ENCODE data around the gene SUSD5. TPM values are rescaled to one million over a fixed set of nuclear protein-coding genes. Genes with fewer than 3 reads are reported as not detected.

Gene SUSD5
- total RNA-seq, 1 experiment from 2014 or later: 14.1 TPM

DNA sequence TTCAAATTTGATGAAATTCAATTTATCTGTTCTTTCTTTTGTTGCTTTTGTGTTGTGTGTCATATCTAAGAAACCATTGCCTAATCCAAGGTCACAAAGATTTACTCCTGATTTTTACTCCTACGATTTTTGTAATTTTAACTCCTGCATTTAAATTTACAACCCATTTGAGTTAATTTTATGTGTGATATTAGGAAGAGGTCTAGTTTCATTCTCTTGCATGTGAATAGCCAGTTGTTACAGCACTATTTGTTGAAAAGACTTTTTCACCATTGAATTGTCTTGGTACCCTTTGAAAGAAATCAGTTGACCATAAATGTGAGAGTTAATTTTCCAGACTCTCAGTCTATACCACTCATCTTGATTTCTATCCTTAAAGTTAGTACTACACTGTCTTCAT lies 80.9 kb downstream of the SUSD5 start:
- Histone ChIP-seq H3K27me3 (replicated peaks) (no peaks in the 10 kb centered on the region), H3K4me3 (no peak overlapping the region), H3K4me1 (replicated peaks) (peaks cover 12% of the 10 kb centered on the region; the same call in 1 of the 2 replicates), H3K36me3 (peaks cover 59% of the 10 kb centered on the region), H3K9me3 (replicated peaks) (no peaks in the 10 kb centered on the region; the same call in 1 of the 2 replicates), H3K27ac (no peak overlapping the region)
- no peak for DNase-seq (ENCODE audit: low read depth in 1 of 2, low spot score in 2 of 2)

DNA sequence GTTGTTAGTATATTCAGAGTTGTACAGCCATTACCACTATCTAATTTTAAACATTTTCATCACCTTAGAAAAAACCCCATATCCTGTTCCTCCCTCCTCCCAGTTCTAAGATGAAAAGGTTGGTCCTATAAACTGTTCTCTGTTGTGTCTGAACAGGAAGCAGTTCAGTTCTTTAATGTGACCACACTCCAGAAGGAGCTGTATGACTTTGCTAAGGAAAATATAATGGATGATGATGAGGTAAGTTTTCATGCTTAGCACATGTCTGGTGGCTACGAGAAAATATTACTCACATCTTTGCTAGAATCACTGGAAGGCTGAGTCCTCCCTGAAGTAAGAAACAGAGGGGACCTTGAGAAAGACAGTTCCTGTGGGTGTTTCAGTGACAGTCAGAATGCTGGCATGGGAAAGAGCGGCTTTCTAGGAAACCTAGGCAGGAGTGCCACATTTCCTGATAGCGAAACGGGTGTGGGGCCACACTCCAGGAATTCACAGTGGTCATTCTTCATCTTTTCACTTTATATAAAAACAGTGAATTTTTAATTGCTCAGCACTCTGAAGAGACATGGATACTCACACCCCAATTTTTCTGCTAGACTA lies 84.5 kb downstream of the SUSD5 start:
- H3K36me3 ChIP-seq: peaks cover 59% of the 10 kb centered on the region
- H3K9me3 ChIP-seq (replicated peaks): no peaks in the 10 kb centered on the region
- H3K27ac ChIP-seq: no peak overlapping the region
- H3K27me3 ChIP-seq (replicated peaks): no peaks in the 10 kb centered on the region
- no peak for DNase-seq (ENCODE audit: low read depth in 1 of 2, low spot score in 2 of 2)
- no peak overlapping the region for H3K4me3 ChIP-seq
- H3K4me1 ChIP-seq (replicated peaks): peaks cover 22% of the 10 kb centered on the region

DNA sequence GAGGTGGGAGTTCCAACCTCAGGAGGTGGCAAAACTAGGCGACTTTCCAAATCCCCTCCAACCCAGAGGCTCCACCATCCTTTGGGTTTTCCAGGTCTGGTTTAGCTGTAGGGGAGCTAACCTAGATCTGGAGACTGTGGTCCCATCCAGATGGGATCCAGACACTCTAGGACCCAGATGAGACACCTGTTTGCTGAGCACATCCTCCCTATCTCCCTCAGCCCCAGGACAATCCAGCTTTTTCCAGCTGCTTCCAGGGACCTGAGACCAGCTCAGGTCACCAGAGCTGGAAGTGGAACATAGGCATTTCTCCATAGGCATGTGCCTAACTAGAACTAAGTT lies 86.6 kb downstream of the SUSD5 start:
- Histone ChIP-seq H3K27ac (no peak overlapping the region), H3K9me3 (replicated peaks) (no peaks in the 10 kb centered on the region), H3K4me1 (replicated peaks) (peaks cover 21% of the 10 kb centered on the region), H3K36me3 (peaks cover 67% of the 10 kb centered on the region), H3K27me3 (replicated peaks) (no peaks in the 10 kb centered on the region), H3K4me3 (no peak overlapping the region)
- DNase-seq (ENCODE audit: low read depth in 1 of 2, low spot score in 2 of 2): no peak

DNA sequence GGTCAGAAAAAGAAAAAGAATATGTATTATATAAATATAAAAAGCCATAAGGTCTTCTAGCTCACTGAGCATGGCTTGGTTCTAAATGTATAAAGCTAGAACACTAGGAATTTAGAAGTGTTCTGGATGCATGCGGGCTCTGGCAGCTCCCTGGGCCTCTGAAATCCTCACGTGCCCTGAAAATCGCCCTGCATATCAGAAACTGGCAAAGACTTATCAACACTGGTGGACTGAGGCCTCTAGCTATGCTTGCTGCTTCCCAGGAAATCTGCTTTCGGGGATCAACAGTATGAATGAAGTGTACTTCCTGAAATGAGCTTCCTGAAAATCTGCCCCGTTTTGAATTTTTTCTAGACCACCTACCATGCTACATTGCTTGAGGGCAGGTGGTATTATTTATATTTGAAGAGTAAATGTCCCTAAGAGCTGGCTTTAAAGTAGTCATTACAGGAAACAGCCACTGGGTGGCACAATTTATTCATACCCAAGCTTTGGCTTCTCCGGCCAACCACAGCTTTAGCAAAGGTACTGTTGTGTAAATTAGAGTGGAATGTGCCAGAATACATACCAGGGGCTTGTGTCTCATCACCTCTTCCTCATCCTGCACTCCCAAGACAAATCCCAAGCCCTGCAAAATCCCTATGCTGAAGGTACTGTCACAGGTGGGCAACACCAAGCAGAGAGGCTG lies 87.1 kb downstream of the SUSD5 start:
- H3K4me3 ChIP-seq: no peak overlapping the region
- peaks cover 21% of the 10 kb centered on the region for H3K4me1 ChIP-seq (replicated peaks)
- no peaks in the 10 kb centered on the region for H3K27me3 ChIP-seq (replicated peaks)
- no peak overlapping the region for H3K27ac ChIP-seq
- peaks cover 65% of the 10 kb centered on the region for H3K36me3 ChIP-seq
- no peaks in the 10 kb centered on the region for H3K9me3 ChIP-seq (replicated peaks)
- peak; percentile 61 to 72 for DNase-seq (ENCODE audit: low read depth in 1 of 2, low spot score in 2 of 2)

GRCh38 chr3:33130144-33130543 lies 88.5 kb downstream of the SUSD5 start:
- H3K27me3 ChIP-seq (replicated peaks): no peaks in the 10 kb centered on the region
- no peak overlapping the region for H3K4me3 ChIP-seq
- no peaks in the 10 kb centered on the region for H3K9me3 ChIP-seq (replicated peaks)
- peaks cover 66% of the 10 kb centered on the region for H3K36me3 ChIP-seq
- H3K27ac ChIP-seq: no peak overlapping the region; the same call in 1 of the 2 replicates
- DNase-seq (ENCODE audit: low read depth in 1 of 2, low spot score in 2 of 2): peak in 1 of 2 experiments; percentile 43
- peaks cover 21% of the 10 kb centered on the region for H3K4me1 ChIP-seq (replicated peaks)

GRCh38 chr3:33128706-33129105 lies 89.9 kb downstream of the SUSD5 start:
- DNase-seq (ENCODE audit: low read depth in 1 of 2, low spot score in 2 of 2): no peak
- H3K27ac ChIP-seq: no peak overlapping the region

DNA sequence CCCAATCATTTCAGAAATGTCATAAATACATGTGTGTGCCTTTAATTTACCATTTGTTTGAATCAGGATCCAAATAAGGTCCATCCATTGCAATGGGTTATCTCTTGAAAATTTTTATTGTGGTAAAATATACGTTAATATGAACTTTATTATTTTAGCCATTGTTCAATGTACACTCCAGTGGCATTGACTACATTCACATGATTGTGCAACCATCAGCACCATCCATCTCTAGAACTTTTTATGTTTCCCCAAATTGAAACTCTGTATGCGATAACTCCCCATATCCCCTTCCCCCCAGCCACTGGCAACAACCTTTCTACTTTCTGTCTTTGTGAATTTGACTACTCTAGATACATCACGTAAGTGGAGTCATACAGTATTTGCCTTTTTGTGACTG lies 92.8 kb downstream of the SUSD5 start:
- H3K9me3 ChIP-seq (replicated peaks): no peaks in the 10 kb centered on the region
- H3K27ac ChIP-seq: no peak overlapping the region
- peaks cover 64% of the 10 kb centered on the region for H3K36me3 ChIP-seq
- peaks cover 11% of the 10 kb centered on the region for H3K4me1 ChIP-seq (replicated peaks)
- no peak for DNase-seq (ENCODE audit: low read depth in 1 of 2, low spot score in 2 of 2)
- H3K4me3 ChIP-seq: no peak overlapping the region
- H3K27me3 ChIP-seq (replicated peaks): no peaks in the 10 kb centered on the region

More at GRCh38 chr3:33128706-33129105, 89.9 kb downstream of the SUSD5 start:
- Histone ChIP-seq H3K4me1 (replicated peaks) (peaks cover 21% of the 10 kb centered on the region), H3K4me3 (no peak overlapping the region), H3K27me3 (replicated peaks) (no peaks in the 10 kb centered on the region), H3K9me3 (replicated peaks) (no peaks in the 10 kb centered on the region), H3K36me3 (peaks cover 66% of the 10 kb centered on the region)

GRCh38 chr3:33124638-33125037 lies 94.0 kb downstream of the SUSD5 start:
- H3K27me3 ChIP-seq (replicated peaks): no peaks in the 10 kb centered on the region
- peaks cover 1% of the 10 kb centered on the region for H3K4me1 ChIP-seq (replicated peaks)
- no peak for DNase-seq (ENCODE audit: low read depth in 1 of 2, low spot score in 2 of 2)
- H3K9me3 ChIP-seq (replicated peaks): no peaks in the 10 kb centered on the region
- H3K36me3 ChIP-seq: peaks cover 68% of the 10 kb centered on the region
- no peak overlapping the region for H3K27ac ChIP-seq
- H3K4me3 ChIP-seq: no peak overlapping the region

- Histone ChIP-seq H3K4me1 (replicated peaks) (no peaks in the 10 kb centered on the region), H3K36me3 (peaks cover 60% of the 10 kb centered on the region), H3K9me3 (replicated peaks) (no peaks in the 10 kb centered on the region), H3K27me3 (replicated peaks) (no peaks in the 10 kb centered on the region), H3K4me3 (no peak overlapping the region), H3K27ac (no peak overlapping the region)
- no peak for DNase-seq (ENCODE audit: low read depth in 1 of 2, low spot score in 2 of 2)
Measured at GRCh38 chr3:33122991-33123390, 95.6 kb downstream of the SUSD5 start.

- Histone ChIP-seq H3K27me3 (replicated peaks) (no peaks in the 10 kb centered on the region), H3K9me3 (replicated peaks) (no peaks in the 10 kb centered on the region), H3K4me3 (no peak overlapping the region), H3K4me1 (replicated peaks) (peaks cover 8% of the 10 kb centered on the region), H3K27ac (no peak overlapping the region), H3K36me3 (peaks cover 47% of the 10 kb centered on the region)
- no peak for DNase-seq (ENCODE audit: low read depth in 1 of 2, low spot score in 2 of 2)
Measured at GRCh38 chr3:33119891-33120290, 98.7 kb downstream of the SUSD5 start.

DNA sequence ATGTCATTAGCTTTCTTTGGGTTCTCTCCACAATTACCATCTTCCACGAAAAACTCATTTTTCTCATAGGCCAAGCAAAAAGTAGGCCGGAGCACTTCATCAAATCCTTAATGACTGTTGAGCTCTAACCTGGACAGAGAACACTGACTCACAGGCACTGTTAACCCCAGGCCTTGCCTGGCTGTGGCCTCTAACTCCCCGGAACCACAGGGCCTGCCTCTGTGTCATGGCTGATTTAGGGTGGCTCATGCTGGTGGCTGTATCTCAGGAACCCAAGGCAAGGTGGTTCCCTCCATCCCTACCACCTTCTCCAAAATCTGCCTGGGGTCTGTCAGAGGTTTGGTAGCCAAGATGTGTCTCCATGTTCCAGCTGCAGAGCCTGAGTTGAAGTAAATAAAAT lies 101.1 kb downstream of the SUSD5 start:
- H3K9me3 ChIP-seq (replicated peaks): no peaks in the 10 kb centered on the region
- H3K27me3 ChIP-seq (replicated peaks): no peaks in the 10 kb centered on the region
- peaks cover 17% of the 10 kb centered on the region for H3K4me1 ChIP-seq (replicated peaks)
- H3K4me3 ChIP-seq: no peak overlapping the region
- no peak for DNase-seq (ENCODE audit: low read depth in 1 of 2, low spot score in 2 of 2)
- H3K27ac ChIP-seq: no peak overlapping the region
- peaks cover 32% of the 10 kb centered on the region for H3K36me3 ChIP-seq

GRCh38 chr3:33115024-33115768 lies 103.4 kb downstream of the SUSD5 start:
- DNase-seq (ENCODE audit: low read depth in 1 of 2, low spot score in 2 of 2): peak; percentile 59 to 75
- Histone ChIP-seq H3K4me1 (replicated peaks) (peaks cover 17% of the 10 kb centered on the region), H3K27ac (peak overlapping the region; percentile 39), H3K27me3 (replicated peaks) (no peaks in the 10 kb centered on the region), H3K9me3 (replicated peaks) (no peaks in the 10 kb centered on the region), H3K36me3 (peaks cover 11% of the 10 kb centered on the region), H3K4me3 (peak overlapping the region; percentile 85)

GRCh38 chr3:33114622-33115023 lies 104.0 kb downstream of the SUSD5 start:
- Histone ChIP-seq H3K36me3 (peaks cover 6% of the 10 kb centered on the region), H3K27me3 (replicated peaks) (no peaks in the 10 kb centered on the region), H3K4me1 (replicated peaks) (peaks cover 17% of the 10 kb centered on the region), H3K27ac (no peak overlapping the region), H3K4me3 (peak overlapping the region; percentile 85), H3K9me3 (replicated peaks) (no peaks in the 10 kb centered on the region)
- no peak for DNase-seq (ENCODE audit: low read depth in 1 of 2, low spot score in 2 of 2)

All from SJSA1 (cell line).